HG03064 (cell line): ENCODE data around the gene RETREG1.
"Not testable (repeated sequence)": the region's sequence is repeated elsewhere in the genome, so short reads cannot be mapped to it uniquely, and the experiment has no call there.

Source experiments
- ATAC-seq: cut with Tn5 transposase; IDR thresholded peaks from one replicate; pipeline ENCODE4 v1.9.1; 2021; ENCODE audit warnings: low read depth; ENCODE audit not compliant: unreplicated experiment

Gene RETREG1

DNA sequence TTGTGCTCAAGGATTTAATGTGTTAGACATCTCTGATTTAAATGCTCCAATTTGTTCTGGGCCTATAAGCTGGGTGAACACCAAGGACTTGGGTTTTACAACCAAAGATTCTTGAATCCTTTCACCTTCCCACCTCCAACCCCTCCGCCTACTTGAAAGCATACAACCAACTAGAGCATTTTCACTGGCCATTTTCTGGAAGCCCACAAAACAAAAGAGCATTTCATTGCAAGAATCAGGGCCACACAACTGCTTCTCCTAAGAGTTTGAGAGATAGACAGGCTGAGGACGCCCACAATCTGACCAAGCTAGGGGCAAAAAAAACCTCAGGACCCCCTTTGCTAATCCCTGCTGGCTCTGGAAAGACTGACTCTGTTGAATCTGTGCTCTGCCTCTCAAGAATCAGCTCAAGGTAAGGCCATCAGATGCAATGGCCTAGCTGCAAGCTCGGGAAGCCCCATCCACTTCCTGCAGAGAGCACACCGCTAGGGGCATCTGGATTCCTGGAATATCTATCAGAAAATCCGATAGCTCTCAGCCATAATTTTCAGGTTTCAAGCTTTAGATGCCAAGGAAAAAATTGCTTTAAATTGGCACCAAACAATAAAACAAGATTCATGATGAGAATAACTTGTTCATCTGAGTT lies 57.7 kb downstream of the RETREG1 start:
- ATAC-seq, result no peak

DNA sequence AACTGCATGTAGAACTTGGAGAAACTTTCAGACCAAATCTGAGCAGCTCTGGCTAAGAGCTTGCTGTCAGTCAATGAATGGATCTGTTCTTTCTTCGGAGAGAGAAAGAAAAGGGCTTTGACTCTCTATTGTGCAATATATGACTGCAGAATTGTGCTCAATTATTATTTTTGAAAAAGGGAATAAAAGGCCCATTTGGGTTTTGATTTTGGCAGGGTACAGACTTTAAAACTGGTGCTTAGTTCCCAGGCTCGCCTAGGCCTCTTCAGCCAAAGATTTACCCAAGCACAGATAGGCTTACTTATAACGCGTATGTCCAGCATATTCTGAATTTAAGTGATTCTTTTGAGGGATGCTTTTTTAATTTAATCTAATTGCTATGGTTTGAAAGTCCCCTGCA lies 59.3 kb downstream of the RETREG1 start:
- no peak for ATAC-seq

DNA sequence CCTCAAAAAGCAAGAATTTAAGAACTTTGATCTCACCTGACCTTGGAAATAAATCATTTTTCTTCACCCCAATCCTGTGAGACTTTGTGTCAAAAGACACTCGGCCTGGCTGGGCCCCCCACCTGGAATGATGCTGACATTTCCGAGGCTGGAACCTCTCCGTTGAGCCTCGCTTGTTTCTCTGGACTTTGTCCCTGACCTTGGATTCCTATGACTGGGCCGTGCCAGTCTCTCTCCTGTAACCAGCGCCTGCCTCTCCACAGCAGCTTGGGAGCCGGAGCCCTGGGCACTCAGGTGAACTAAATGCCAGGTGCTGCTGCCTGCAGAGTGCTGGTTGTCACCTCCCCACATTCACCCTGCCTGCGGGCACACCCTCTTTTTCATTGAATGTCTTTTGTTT lies 62.7 kb downstream of the RETREG1 start:
- no peak for ATAC-seq

DNA sequence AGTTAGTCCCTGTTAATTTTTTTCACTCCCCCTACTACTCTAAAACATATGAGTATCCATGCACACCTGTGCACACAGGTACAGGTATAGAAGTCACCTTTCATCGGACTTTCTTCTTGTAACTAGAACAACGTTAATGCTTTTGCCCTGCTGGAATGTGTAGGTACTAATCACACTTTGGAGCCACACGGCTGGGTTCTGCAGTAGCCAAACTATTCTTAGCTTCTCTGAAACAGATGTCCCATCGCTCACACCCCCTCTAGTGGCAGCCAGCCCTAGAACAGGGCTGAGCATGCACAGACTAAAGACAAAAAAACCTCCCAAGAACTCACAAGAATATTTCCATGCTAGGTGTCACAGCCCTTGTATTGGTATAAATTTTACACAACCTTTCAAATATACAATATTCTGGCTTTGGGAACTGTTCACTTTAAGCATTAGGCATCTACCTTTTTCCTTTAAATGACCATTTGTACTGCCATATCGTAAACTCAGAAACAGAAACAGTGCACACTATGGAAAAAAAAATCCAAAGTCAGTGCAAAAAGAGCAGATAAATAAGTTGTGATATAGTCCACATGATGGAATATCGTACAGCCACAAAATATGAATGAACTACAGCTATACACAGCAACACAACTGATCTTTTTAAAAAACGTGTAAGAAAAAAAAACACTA lies 64.0 kb downstream of the RETREG1 start:
- peak; percentile 74 for ATAC-seq

DNA sequence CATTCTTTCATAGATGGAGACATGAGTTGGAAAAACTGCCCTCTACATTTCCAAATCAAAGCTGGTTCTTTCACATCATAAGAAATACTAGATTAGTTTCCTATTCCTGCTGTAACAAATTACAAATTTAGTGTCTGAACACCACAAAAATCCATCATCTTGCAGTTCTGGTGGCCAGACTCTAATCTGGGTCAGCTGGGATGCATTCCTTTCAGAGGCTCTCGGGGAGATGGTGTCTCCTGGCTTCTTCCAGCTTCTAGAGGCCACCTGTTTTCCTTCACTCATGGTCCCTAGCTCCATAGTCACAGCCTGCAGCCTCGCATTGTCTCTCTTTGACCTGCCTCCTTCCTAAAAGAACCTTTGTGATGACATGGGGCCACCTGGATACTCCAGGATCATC lies 65.2 kb downstream of the RETREG1 start:
- no peak for ATAC-seq

DNA sequence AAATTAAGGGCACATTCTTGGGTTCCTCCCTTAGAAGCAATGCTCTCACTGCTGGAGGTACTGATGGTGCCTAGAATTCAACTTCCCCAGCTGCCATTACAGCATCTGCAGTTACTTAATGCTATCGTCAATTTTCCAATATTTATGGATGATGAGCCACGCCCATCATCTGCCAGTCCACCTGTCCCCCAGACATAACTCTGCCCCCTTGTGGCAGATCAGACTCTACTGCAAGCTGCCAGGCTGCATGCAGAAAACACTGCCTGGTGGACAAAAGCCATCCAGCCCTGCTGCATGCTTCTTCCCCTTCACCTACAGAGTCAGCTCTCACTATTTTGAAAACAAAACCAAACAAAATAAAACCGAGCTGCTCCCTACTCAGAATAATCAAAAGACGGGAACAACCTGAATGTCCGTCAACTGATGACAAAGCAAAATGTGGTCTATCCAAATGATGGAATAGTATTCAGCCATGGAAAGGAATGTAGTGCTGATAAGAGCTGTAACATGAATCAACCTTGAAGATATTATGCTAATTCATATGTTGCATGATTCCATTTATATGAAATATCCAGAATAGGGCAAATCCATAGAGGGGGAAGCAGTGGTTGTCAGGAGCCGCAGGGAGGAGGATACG lies 66.4 kb downstream of the RETREG1 start:
- ATAC-seq, result no peak

DNA sequence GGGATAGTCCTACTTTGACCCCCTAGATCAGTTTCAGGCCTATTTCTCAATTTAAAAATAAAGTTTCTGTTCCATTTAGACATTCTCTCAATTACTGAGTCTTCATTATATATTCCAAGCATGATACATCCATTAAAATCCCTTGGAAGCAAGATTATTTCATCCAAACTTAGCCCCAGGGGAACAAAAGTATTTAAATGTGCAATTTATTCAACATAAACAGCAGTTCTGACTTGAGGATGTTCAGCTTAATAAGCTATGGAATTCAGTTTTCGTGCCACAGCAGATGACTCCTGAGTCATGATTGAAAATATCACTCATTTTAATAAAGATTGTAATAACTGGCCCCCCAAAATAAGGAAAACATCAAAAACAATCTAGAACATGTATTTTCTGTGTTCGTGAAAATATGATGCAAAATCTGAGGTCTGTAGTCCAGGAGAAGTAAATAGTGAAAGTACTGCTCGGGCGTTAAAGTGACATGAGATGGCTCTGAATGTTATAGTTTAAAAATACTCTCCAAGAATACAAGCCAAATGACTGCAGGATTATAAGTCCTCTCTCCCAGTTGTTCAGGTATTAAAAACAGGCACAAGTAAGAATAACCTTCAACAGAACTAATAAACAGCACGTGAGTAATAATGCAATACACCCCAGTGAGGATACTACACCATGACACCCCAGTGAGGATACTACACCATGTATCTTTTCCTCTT lies 67.1 kb downstream of the RETREG1 start:
- no peak for ATAC-seq

DNA sequence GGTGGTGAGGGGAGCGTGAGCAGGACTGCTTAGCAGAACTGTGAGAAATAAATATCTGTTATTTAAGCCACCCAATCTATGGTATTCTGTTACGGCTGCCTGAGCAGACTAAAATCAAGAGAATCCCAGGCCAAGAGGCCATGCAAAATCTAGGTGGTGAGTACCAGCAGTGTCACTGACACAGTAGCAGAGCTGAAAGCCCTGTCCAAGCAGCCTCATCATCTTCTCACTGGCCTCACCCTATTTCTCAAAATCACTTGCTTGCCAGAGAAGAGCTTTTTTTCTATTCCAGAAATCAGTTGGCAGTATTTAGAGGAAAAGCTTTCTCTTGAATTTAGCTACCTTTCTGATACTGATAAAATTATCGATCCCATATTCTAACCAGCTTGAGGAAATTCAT lies 68.0 kb downstream of the RETREG1 start:
- ATAC-seq, result no peak

DNA sequence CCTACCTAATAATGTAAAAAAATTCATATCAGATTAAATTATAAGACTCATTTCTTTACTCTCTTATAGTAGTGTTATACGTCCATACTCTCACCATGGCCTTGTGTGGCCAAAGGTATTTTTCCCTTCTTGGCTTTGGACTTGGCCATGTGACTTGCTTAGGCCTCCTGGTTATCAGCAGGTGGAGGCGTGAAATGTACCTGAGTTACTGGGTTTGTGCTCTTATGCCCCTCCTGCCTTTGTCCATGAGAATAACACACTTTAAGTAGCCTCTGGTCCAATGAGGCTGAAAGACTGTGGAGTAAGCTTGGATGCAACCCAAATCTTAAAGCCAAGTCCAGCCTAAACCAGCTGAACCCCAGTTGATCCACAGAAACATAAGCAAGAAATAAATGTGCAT lies 68.7 kb downstream of the RETREG1 start:
- no peak for ATAC-seq

DNA sequence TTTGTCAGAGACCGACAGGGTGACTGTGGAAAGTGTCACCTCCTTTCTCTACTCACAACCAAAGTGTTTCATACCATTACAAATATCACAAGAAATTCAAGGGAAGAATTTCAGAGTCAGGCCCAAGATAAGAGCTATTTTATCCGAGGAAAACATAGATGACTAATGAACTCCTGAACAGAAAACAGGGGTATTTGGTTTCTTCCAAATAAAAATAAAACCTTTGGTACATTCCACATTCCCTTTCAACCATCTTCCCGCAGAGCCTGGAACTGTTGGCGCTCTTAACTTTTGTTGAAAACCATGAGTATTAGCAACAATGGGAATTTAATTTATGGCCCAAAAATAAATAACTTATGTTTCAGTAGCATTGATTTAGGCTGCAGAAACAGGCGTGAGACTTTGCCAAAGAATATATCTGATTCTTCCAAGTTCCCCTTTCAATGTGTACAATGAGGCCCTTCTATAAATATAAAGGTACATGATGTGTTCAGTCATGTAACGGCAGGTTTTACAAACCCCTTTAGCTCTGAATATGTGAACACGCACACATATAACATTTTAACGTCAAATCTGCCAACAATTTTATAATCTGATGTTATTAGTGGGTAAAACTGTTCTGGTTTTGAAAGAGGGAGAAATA lies 69.5 kb downstream of the RETREG1 start:
- ATAC-seq, result no peak

DNA sequence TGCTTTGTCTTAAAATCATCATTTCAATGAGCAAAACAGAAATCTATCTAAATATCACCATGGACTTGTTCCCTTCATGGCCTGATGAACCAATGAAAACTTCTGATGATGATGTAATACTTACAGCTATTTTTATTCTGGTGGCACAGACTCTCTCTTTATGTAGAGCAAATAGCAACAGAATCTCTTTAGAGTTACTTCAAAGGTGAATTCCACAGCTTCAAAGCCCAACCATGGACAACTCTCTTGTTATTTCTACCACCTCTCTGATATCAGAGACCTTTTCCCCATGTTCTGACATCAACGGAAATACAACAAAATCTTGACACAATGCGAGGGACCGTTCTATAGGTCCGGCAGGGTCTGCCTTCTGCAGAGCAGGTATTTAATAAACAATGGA lies 70.1 kb downstream of the RETREG1 start:
- no peak for ATAC-seq

DNA sequence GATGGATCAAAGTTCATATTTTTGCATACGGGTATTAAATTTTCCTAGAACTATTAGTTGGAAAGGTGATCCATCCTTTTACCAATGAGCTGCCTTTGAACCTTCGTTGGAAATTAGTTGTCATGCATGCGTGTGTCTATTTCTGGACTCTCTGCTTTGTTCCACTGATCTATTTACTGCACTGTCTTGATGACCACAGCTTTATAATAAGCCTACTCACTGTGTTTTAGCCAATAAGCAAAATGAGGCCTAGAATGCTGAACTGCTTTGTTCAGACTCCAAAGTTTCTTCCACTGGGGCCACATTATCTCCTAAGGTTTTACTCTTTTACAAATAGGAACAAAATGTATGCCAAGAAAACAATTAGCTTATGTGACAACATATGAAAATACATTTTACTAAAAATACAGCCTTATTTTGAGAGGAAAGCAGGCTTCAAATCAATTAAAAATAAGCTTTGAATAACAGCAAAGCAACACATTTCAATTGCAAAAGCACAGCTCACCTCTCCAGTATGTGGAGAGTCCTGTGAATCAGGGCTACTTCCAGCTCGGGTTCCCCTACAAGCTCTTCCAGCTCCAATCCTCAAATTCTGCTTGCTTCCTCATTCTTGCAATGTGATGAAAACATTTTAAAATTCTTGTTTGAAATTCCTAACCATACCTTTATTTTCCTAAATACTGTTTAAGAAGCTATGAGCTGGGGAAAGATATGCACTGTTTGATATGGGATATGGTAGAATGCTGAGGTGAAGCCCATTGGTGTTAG lies 72.0 kb downstream of the RETREG1 start:
- ATAC-seq, result no peak

DNA sequence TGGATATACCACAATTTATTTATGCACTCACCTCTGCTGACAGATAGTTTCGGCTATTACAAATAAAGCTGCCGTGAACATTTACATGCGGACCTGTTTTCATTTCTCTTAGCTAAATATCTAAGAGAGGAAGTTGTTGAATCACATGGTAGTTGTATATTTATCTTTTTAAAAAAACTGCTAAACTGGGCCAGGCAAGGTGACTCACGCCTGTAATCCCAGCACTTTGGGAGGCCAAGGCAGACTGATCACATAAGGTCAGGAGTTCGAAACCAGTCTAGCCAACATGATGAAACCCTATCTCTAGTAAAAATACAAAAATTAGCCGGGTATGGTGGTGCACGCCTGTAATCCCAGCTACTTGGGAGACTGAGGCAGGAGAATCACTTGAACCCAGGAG lies 73.6 kb downstream of the RETREG1 start:
- ATAC-seq, result not testable (repeated sequence)

DNA sequence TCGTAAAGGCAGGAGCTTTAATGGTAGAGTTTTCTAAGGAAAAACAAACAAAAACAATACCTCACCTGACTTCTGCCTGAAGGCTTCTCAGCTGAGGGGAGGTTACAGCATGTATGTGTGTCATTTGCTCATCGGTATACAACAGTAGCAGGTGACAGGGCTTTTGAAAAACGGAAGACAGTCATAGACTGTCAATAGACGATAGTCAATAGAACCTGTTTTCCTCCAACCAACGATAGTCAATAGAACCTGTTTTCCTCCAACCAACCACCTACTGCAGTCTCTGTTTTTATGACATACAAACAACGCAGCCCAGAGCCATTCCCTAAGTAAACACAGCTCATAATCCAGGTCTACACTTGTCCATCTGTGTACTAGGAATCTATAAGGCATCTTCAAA lies 74.6 kb downstream of the RETREG1 start:
- no peak for ATAC-seq

DNA sequence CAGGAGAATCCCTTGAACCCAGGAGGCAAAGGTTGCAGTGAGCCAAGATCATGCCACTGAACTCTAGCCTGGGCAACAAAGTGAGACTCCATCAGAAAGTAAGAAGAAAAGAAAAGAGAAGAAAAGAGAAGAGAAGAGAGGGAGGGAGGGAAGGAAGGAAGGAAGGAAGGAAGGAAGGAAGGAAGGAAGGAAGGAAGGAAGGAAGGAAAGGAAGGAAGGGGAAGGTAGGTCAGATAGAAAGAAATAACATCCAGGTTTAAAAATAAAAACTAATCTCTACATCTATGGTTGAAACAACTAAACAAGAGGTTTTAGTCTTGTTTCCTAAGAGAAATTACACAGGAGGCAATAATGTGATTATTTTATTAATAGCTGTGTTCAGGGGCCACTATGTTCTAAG lies 75.2 kb downstream of the RETREG1 start:
- not testable (repeated sequence) for ATAC-seq

DNA sequence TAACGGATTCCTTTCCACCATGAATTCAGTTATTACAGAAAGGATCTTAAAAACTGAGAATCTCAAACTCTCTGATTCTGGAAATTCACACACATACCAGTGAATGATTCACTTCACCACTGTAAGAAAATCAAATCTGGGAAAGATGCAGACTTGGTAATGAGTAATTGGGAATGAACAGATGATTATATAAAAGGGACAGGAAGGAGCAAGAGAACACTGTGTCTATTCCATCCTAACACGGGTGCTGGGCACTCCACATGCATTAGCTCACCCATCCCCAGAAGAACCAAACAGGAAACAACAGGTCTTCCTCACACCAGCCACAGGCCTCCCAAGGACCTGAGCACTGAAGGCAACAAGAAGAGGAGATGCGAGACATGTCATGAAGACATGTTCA lies 76.4 kb downstream of the RETREG1 start:
- no peak for ATAC-seq

DNA sequence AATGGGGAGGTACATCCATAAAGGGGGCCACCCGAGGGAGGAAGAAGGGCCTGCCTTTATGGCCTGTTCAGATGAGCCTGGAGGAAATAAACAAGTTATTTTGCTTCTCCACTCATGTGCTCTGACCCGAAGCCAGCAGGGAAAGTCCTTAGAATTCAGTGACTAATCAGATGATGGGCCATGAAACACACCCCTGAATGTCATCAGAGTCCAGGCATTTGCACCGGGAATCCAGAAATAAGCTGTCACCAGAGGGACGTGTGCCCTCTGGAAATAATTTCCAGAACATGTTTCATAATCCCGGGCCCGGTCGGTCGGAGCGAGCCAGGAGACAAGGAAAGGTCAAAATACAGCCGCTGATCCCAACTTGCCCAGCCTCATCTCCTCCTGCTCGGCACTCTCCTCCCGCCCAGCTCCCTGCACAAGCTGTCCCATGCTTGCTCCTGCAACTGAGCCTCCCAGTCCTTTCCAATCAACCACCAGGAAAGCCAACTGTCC lies 77.6 kb downstream of the RETREG1 start:
- ATAC-seq, result no peak

DNA sequence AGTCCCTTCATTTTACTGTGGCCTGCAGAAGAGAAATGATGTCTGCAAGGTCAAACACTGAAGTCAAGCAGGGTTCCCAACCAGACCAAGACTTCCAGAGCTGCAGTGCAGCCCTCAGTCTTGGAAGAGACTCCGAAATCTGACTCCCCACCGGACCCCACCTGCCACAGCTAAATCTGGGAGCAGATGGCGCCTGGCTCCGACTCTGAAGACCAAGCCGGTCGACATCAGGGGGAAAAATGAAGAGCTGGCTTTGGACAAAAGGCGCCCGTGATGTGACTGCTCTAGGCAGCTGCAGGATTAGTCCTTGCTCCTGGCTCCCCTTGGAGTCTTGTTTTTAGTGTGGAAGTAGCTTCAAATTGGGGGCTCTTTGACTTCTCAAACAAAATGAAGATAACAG lies 78.8 kb downstream of the RETREG1 start:
- no peak for ATAC-seq

DNA sequence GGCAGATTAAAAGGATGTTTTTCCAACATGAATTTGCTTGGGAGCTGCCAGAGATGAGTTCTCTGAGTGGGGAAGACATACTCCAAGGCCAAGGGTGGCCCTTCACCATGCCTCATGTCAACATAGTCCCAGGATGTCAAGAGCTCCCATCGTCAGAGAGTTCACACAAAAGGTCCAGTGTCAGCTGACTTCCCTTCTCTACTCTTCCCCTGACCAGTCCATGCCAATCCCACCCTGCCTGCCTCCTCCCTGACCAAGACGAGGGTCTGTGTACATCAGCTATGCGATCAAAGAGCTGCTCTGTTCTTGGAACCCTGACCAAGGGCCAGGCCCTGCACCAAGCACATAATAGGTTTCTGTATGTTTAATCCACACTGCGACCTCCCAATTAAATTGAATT lies 80.0 kb downstream of the RETREG1 start:
- no peak for ATAC-seq

DNA sequence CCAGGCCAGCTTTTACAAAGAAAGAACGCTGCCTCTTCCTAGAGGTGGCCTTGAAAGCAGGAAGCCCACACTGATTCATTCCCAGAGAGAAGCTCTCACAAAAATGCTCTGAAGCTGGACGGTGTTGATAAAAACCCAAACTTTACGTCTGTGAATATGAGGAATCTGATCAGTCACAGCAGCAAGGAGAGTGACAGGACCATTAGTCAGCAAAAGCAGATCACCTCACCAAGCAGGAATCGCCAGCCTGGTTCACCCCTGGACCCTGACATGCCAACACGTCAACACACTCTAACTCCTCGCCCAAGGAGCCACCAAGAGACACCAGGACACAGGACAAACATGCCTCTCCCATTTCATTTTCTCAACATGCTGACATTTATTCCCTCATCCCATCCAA lies 80.6 kb downstream of the RETREG1 start:
- no peak for ATAC-seq
